Measurements from ENCODE around the gene GXYLT2.

- TF ChIP-seq, protein P1, sequence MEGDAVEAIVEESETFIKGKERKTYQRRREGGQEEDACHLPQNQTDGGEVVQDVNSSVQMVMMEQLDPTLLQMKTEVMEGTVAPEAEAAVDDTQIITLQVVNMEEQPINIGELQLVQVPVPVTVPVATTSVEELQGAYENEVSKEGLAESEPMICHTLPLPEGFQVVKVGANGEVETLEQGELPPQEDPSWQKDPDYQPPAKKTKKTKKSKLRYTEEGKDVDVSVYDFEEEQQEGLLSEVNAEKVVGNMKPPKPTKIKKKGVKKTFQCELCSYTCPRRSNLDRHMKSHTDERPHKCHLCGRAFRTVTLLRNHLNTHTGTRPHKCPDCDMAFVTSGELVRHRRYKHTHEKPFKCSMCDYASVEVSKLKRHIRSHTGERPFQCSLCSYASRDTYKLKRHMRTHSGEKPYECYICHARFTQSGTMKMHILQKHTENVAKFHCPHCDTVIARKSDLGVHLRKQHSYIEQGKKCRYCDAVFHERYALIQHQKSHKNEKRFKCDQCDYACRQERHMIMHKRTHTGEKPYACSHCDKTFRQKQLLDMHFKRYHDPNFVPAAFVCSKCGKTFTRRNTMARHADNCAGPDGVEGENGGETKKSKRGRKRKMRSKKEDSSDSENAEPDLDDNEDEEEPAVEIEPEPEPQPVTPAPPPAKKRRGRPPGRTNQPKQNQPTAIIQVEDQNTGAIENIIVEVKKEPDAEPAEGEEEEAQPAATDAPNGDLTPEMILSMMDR (IDR thresholded peaks at IDR 0.05), result no peak
- TF ChIP-seq POLR2AphosphoS5 (IDR thresholded peaks at IDR 0.05), result no peak
- no peak for TF ChIP-seq EP300 (IDR thresholded peaks at IDR 0.05)
Observed at GRCh38 chr3:72941245-72941644, 53.4 kb downstream of the GXYLT2 start.

Data from stomach (tissue), 4 donors.